Calu3 (cell line): ENCODE measurements around the gene BEX4. TPM values are rescaled to one million over a fixed set of nuclear protein-coding genes. Genes with fewer than 3 reads are reported as not detected.

Experiments
- BruUV-seq: library from RNA; stranded (reverse); fragments of 400-500 nt; replicated peaks from 2 replicates; lab custom pipeline; 2021; lab: Mats Ljungman, UMichigan
- CTCF ChIA-PET: fragments of 300-600 bp; sonication (Branson Sonifier 250); formaldehyde crosslinking; loops from one replicate; lab custom pipeline; 2022; ENCODE audit warnings: antibody characterized with exemption; lab: Charles Lee
- DNase-seq: peaks from one replicate; pipeline ENCODE4 v3.0.0; 2022
- H3K27ac Mint-ChIP-seq: one replicate; pipeline ENCODE4 v1.8.0; 2022; ENCODE audit warnings: mixed read lengths; ENCODE audit not compliant: unreplicated experiment
- H3K27me3 Mint-ChIP-seq: one replicate; pipeline ENCODE4 v1.8.0; 2022; ENCODE audit warnings: mixed read lengths; ENCODE audit not compliant: unreplicated experiment
- H3K36me3 Mint-ChIP-seq: one replicate; pipeline ENCODE4 v1.8.0; 2022; ENCODE audit warnings: mild to moderate bottlenecking, moderate library complexity, mixed read lengths; ENCODE audit not compliant: insufficient read depth, unreplicated experiment
- H3K4me1 Mint-ChIP-seq: one replicate; pipeline ENCODE4 v1.8.0; 2022; ENCODE audit warnings: mild to moderate bottlenecking, low read depth, mixed read lengths; ENCODE audit not compliant: unreplicated experiment
- H3K4me3 Mint-ChIP-seq: one replicate; pipeline ENCODE4 v1.8.0; 2022; ENCODE audit warnings: mild to moderate bottlenecking, low read depth, moderate library complexity, mixed read lengths; ENCODE audit not compliant: unreplicated experiment
- H3K9me3 Mint-ChIP-seq: one replicate; pipeline ENCODE4 v1.8.0; 2022; ENCODE audit warnings: low read depth, mixed read lengths; ENCODE audit not compliant: unreplicated experiment
- CTCF ChIP-seq: fragments of 200-600 bp; IDR thresholded peaks from one replicate; pipeline ENCODE4 v1.8.0; 2022; ENCODE audit warnings: antibody characterized with exemption; ENCODE audit not compliant: unreplicated experiment
- intact Hi-C: fragments of 100-400 bp; cut with micrococcal nuclease; formaldehyde crosslinking; loops from one replicate; pipeline ENCODE4 v1.10.0; 2022; ENCODE audit not compliant: unreplicated experiment
- total RNA-seq: library from RNA; stranded (reverse); gene quantifications from 2 replicates; pipeline ENCODE4 v1.2.3, GENCODE V29; 2022

The BEX4 gene
- total RNA-seq, 1 experiment from 2014 or later, result not detected

GRCh38 chrX:103254171-103254824, 39.4 kb downstream of the BEX4 start:
- Mint-ChIP-seq H3K27me3 (peaks cover 42% of the 10 kb centered on the region), H3K4me1 (no peaks in the 10 kb centered on the region), H3K27ac (no peak overlapping the region), H3K9me3 (no peaks in the 10 kb centered on the region), H3K4me3 (no peak overlapping the region), H3K36me3 (peaks cover 3% of the 10 kb centered on the region)
- no peak for TF ChIP-seq CTCF
- CTCF ChIA-PET, result no interaction called here
- no TSS peak for BruUV-seq
- no peak for DNase-seq
- intact Hi-C loops, result no loop called here

- DNase-seq, result no peak
- Mint-ChIP-seq H3K36me3 (peaks cover 3% of the 10 kb centered on the region), H3K27me3 (peaks cover 42% of the 10 kb centered on the region), H3K4me3 (no peak within 1 kb of the TSS), H3K4me1 (no peaks in the 10 kb centered on the region), H3K9me3 (no peaks in the 10 kb centered on the region), H3K27ac (no peak within 1 kb of the TSS)
- intact Hi-C loops, result no loop called here
- CTCF ChIA-PET, result no interaction called here
- BruUV-seq, result no TSS peak
- TF ChIP-seq CTCF, result no peak
These were observed 40.1 kb downstream of the BEX4 start, which contains the start of gene TCEAL8 for GRCh38 chrX:103254921-103255493. TCEAL8 (minus strand) TSS chrX:103255155; CDS start chrX:103253979, 1,176 bp downstream.

- peaks cover 3% of the 10 kb centered on the region for H3K36me3 Mint-ChIP-seq
- H3K4me3 Mint-ChIP-seq, result no peak overlapping the region
- no peaks in the 10 kb centered on the region for H3K9me3 Mint-ChIP-seq
- no TSS peak for BruUV-seq
- CTCF ChIA-PET, result no interaction called here
- TF ChIP-seq CTCF, result no peak
- H3K27ac Mint-ChIP-seq, result no peak overlapping the region
- DNase-seq, result no peak
- intact Hi-C loops, result no loop called here
- H3K4me1 Mint-ChIP-seq, result no peaks in the 10 kb centered on the region
- peaks cover 42% of the 10 kb centered on the region for H3K27me3 Mint-ChIP-seq
These were observed 41.7 kb downstream of the BEX4 start for GRCh38 chrX:103256651-103257050.

GRCh38 chrX:103258275-103258674, 43.4 kb downstream of the BEX4 start:
- Mint-ChIP-seq H3K4me3 (no peak overlapping the region), H3K4me1 (no peaks in the 10 kb centered on the region), H3K27ac (no peak overlapping the region), H3K36me3 (peaks cover 3% of the 10 kb centered on the region), H3K27me3 (peaks cover 42% of the 10 kb centered on the region), H3K9me3 (no peaks in the 10 kb centered on the region)
- TF ChIP-seq CTCF, result no peak
- no TSS peak for BruUV-seq
- CTCF ChIA-PET, result no interaction called here
- intact Hi-C loops, result no loop called here
- no peak for DNase-seq

Other genes with a start within 250 kb of the BEX4 start
- 9.2 and 12.9 TPM in 2 replicates for gene BEX1, start 150.9 kb upstream of the BEX4 start, total RNA-seq
- gene NXF3, start 122.0 kb upstream of the BEX4 start, total RNA-seq, result 0.27 TPM in 1 of 2 replicates, not detected in the other
- gene TCEAL8, start 40.0 kb downstream of the BEX4 start, total RNA-seq, result not detected in 2 replicates
- gene TCEAL5, start 61.6 kb downstream of the BEX4 start, total RNA-seq, result not detected in 2 replicates
- gene BEX2, start 95.9 kb downstream of the BEX4 start, total RNA-seq, result 2.5 and 4.0 TPM in 2 replicates
- gene TCEAL7, start 115.1 kb downstream of the BEX4 start, total RNA-seq, result not detected in 2 replicates
- 36.7 and 36.9 TPM in 2 replicates for gene TCEAL9, start 141.4 kb downstream of the BEX4 start, total RNA-seq
- 114 and 117 TPM in 2 replicates for gene BEX3, start 161.4 kb downstream of the BEX4 start, total RNA-seq